OCI-LY3 (cell line): ENCODE measurements around the gene TYRO3.
"Not testable (repeated sequence)": the region's sequence is repeated elsewhere in the genome, so short reads cannot be mapped to it uniquely, and the experiment has no call there.

ENCODE experiments used
- H2AFZ ChIP-seq: fragments of 200-600, 300-600 bp; shearing (Covaris generic); 2 replicates; pipeline ENCODE4 v1.6.0; 2014; ENCODE audit warnings: antibody characterized with exemption, low read depth, low read length
- H3K27ac ChIP-seq: fragments of 200-600, 300-600 bp; sonication (generic); 2 replicates; pipeline ENCODE4 v1.5.1; 2014; ENCODE audit warnings: mild to moderate bottlenecking, low read length, moderate library complexity, mixed read lengths
- H3K27me3 ChIP-seq: fragments of 200-600, 300-600 bp; sonication (generic); 2 replicates; pipeline ENCODE4 v1.6.1; 2014; ENCODE audit warnings: low read depth, low read length, mixed read lengths
- H3K36me3 ChIP-seq: fragments of 200-600, 300-600 bp; sonication (generic); replicated peaks from 2 replicates; pipeline ENCODE3; 2014; ENCODE audit warnings: low read depth, low read length, mixed read lengths
- H3K4me1 ChIP-seq: fragments of 300-600, 200-600 bp; sonication (generic); 2 replicates; pipeline ENCODE4 v1.6.1; 2014; ENCODE audit warnings: low read length, mixed read lengths
- H3K4me2 ChIP-seq: fragments of 200-600, 300-600 bp; sonication (generic); 2 replicates; pipeline ENCODE4 v1.6.1; 2014; ENCODE audit warnings: low read length, mixed read lengths
- H3K4me3 ChIP-seq: fragments of 300-600, 200-600 bp; sonication (generic); 2 replicates; pipeline ENCODE4 v1.5.1; 2014; ENCODE audit warnings: antibody characterized with exemption, mild to moderate bottlenecking, low read length, moderate library complexity
- H3K79me2 ChIP-seq: fragments of 300-600, 200-600 bp; shearing (Covaris generic); 2 replicates; pipeline ENCODE4 v1.6.1; 2014; ENCODE audit warnings: mild to moderate bottlenecking, low read length, mixed read lengths
- H3K9ac ChIP-seq: fragments of 300-600, 200-600 bp; shearing (Covaris generic); 2 replicates; pipeline ENCODE4 v1.6.0; 2014; ENCODE audit warnings: mild to moderate bottlenecking, low read length, moderate library complexity
- H3K9me3 ChIP-seq: fragments of 200-600, 300-600 bp; shearing (Covaris generic); 2 replicates; pipeline ENCODE4 v1.6.1; 2014; ENCODE audit warnings: low read length, mixed read lengths; ENCODE audit not compliant: insufficient read depth
- H4K20me1 ChIP-seq: fragments of 200-600, 300-600 bp; sonication (generic); 2 replicates; pipeline ENCODE4 v1.6.1; 2016; ENCODE audit warnings: low read length, mixed read lengths; ENCODE audit not compliant: insufficient read depth
- EZH2phosphoT487 ChIP-seq: fragments of 200-600 bp; shearing (Covaris generic); IDR thresholded peaks from 2 replicates; pipeline ENCODE4 v1.6.1; 2018; ENCODE audit warnings: antibody characterized with exemption, mixed run types, low read depth
- TF ChIP-seq, protein P1 (sequence below): fragments of 200-600, 300-600 bp; sonication (generic); IDR thresholded peaks from 2 replicates; pipeline ENCODE4 v1.5.1; 2014; ENCODE audit warnings: antibody characterized with exemption, low read length, low read depth

Gene TYRO3

DNA sequence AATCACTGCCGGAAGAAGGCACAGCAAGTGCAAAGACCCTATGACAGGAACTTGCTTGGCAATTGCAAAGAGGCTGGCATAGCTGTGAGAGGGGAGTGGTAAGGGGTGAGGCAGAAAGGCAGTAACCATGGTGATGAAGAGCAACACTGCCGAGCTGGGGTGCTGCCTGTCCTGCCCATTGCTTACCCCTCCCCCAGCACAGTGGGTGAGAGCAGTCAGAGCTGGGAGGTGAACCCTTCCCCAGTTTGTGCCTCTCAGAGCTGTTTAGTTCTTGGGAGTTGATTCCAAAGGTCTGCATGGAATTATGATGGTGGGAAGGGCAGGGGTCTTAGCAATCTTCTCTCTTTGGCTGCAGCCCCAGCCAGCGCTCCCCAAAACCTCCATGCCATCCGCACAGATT, 8.8 kb downstream of the TYRO3 start:
- no peaks in the 10 kb centered on the region for H3K36me3 ChIP-seq
- no peak overlapping the region for H3K9ac ChIP-seq
- H3K4me3 ChIP-seq: no peak overlapping the region

GRCh38 chr15:41568350-41569017, 9.5 kb downstream of the TYRO3 start:
- H3K4me2 ChIP-seq: no peak overlapping the region
- H3K36me3 ChIP-seq: no peaks in the 10 kb centered on the region
- no peak overlapping the region for H3K9ac ChIP-seq
- no peaks in the 10 kb centered on the region for H3K79me2 ChIP-seq
- no peak overlapping the region for H3K4me3 ChIP-seq
- H3K4me1 ChIP-seq: no peaks in the 10 kb centered on the region
- H2AFZ ChIP-seq: no peak overlapping the region
- TF ChIP-seq EZH2phosphoT487: no peak
- TF ChIP-seq, protein P1, sequence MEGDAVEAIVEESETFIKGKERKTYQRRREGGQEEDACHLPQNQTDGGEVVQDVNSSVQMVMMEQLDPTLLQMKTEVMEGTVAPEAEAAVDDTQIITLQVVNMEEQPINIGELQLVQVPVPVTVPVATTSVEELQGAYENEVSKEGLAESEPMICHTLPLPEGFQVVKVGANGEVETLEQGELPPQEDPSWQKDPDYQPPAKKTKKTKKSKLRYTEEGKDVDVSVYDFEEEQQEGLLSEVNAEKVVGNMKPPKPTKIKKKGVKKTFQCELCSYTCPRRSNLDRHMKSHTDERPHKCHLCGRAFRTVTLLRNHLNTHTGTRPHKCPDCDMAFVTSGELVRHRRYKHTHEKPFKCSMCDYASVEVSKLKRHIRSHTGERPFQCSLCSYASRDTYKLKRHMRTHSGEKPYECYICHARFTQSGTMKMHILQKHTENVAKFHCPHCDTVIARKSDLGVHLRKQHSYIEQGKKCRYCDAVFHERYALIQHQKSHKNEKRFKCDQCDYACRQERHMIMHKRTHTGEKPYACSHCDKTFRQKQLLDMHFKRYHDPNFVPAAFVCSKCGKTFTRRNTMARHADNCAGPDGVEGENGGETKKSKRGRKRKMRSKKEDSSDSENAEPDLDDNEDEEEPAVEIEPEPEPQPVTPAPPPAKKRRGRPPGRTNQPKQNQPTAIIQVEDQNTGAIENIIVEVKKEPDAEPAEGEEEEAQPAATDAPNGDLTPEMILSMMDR: no peak
- H4K20me1 ChIP-seq: no peaks in the 10 kb centered on the region
- H3K27me3 ChIP-seq: peaks cover 3% of the 10 kb centered on the region; the same call in 1 of the 2 replicates
- no peaks in the 10 kb centered on the region for H3K9me3 ChIP-seq
- no peak overlapping the region for H3K27ac ChIP-seq

More for the DNA sequence above, 8.8 kb downstream of the TYRO3 start:
- peaks cover 9% of the 10 kb centered on the region; the same call in 1 of the 2 replicates for H3K27me3 ChIP-seq
- H3K4me1 ChIP-seq: no peaks in the 10 kb centered on the region
- no peak overlapping the region for H2AFZ ChIP-seq
- H3K27ac ChIP-seq: no peak overlapping the region
- TF ChIP-seq, protein P1: no peak
- no peak for TF ChIP-seq EZH2phosphoT487
- no peaks in the 10 kb centered on the region for H4K20me1 ChIP-seq
- no peaks in the 10 kb centered on the region for H3K9me3 ChIP-seq
- H3K4me2 ChIP-seq: no peak overlapping the region
- H3K79me2 ChIP-seq: no peaks in the 10 kb centered on the region

- H4K20me1 ChIP-seq, H3K4me3 ChIP-seq, H3K9ac ChIP-seq, H2AFZ ChIP-seq, H3K4me2 ChIP-seq, H3K36me3 ChIP-seq, H3K27ac ChIP-seq, H3K4me1 ChIP-seq, H3K79me2 ChIP-seq, H3K27me3 ChIP-seq, H3K9me3 ChIP-seq: not testable (repeated sequence)
Measured at GRCh38 chr15:41569232-41569631, 10.2 kb downstream of the TYRO3 start.

DNA sequence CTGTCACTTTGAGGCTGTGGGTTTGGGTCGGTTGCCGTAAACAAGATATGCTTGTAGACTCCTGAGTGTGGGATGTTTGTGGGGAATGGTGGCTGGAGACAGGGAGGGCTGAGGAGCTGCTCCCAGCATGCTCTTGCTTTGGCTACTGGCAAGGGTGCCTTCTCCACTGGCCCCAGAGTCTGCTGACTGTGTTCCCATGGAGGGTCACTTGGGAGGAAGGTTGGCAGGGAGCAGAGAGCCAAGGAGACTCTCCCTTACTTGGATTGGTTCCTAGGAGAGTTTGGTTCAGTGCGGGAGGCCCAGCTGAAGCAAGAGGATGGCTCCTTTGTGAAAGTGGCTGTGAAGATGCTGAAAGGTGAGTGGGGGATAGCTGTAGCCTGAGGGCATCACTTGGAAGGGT, 11.8 kb downstream of the TYRO3 start:
- Histone ChIP-seq H3K4me1 (no peaks in the 10 kb centered on the region), H3K79me2 (no peaks in the 10 kb centered on the region), H3K9ac (no peak overlapping the region), H3K4me3 (no peak overlapping the region), H2AFZ (no peak overlapping the region), H3K27me3 (no peaks in the 10 kb centered on the region), H3K27ac (no peak overlapping the region), H4K20me1 (no peaks in the 10 kb centered on the region), H3K36me3 (no peaks in the 10 kb centered on the region), H3K9me3 (no peaks in the 10 kb centered on the region), H3K4me2 (no peak overlapping the region)
- TF ChIP-seq, protein P1: no peak
- no peak for TF ChIP-seq EZH2phosphoT487
